Choroid plexus epithelial cell (primary cell): Measurements from ENCODE around the gene PLEKHA8.

ENCODE experiments used
- DNase-seq: peaks from one replicate; pipeline ENCODE4 v3.0.0-alpha.2; 2010; ENCODE audit warnings: low read depth
- H3K4me3 ChIP-seq: 2 replicates; pipeline ENCODE4 v1.5.1; 2011; ENCODE audit warnings: low read depth, mild to moderate bottlenecking, control low read depth, low read length, moderate library complexity
- CTCF ChIP-seq: conservative IDR thresholded peaks from 2 replicates; pipeline ENCODE4 v1.5.1; 2011; ENCODE audit warnings: low read depth, mild to moderate bottlenecking, control low read depth, inconsistent platforms, low read length, moderate library complexity

The PLEKHA8 gene

GRCh38 chr7:30162622-30163124 lies 134.5 kb downstream of the PLEKHA8 start:
- no peak for TF ChIP-seq CTCF
- peak overlapping the region; percentile 24 for H3K4me3 ChIP-seq
- DNase-seq = peak; percentile 70

GRCh38 chr7:30163231-30163894 lies 135.2 kb downstream of the PLEKHA8 start:
- no peak overlapping the region for H3K4me3 ChIP-seq
- TF ChIP-seq CTCF = no peak
- DNase-seq = peak; percentile 5

- no peak overlapping the region for H3K4me3 ChIP-seq
- peak; percentile 61 for TF ChIP-seq CTCF
- peak; percentile 74 for DNase-seq
These were observed 136.4 kb downstream of the PLEKHA8 start for GRCh38 chr7:30164567-30164966.

GRCh38 chr7:30165590-30165989 lies 137.4 kb downstream of the PLEKHA8 start:
- H3K4me3 ChIP-seq = no peak overlapping the region
- DNase-seq = no peak
- TF ChIP-seq CTCF = no peak

GRCh38 chr7:30166155-30166840 lies 138.1 kb downstream of the PLEKHA8 start:
- no peak for DNase-seq
- TF ChIP-seq CTCF = no peak
- no peak overlapping the region for H3K4me3 ChIP-seq

GRCh38 chr7:30166841-30167235 lies 138.6 kb downstream of the PLEKHA8 start:
- no peak for DNase-seq
- no peak for TF ChIP-seq CTCF

GRCh38 chr7:30167901-30168300 lies 139.7 kb downstream of the PLEKHA8 start:
- no peak overlapping the region for H3K4me3 ChIP-seq
- no peak for DNase-seq
- no peak for TF ChIP-seq CTCF

More at GRCh38 chr7:30166841-30167235, 138.6 kb downstream of the PLEKHA8 start:
- no peak overlapping the region for H3K4me3 ChIP-seq
